Ovary (tissue), 3 donors: ENCODE results near the gene STRIP1.

Experiments
- CTCF ChIP-seq, 3 donors: fragments of 450-650 bp in 2 of 3; fragments of 200-600 bp in 1 of 3; IDR thresholded peaks; one replicate each; pipeline versions ENCODE4 v1.5.1 to v1.8.0; 2016 to 2022; ENCODE audit warnings: antibody characterized with exemption in 3 of 3, mild to moderate bottlenecking in 1 of 3
- POLR2A ChIP-seq: fragments of 450-650 bp; IDR thresholded peaks from one replicate; pipeline ENCODE4 v1.6.1; 2017; ENCODE audit warnings: antibody characterized with exemption, mild to moderate bottlenecking, moderate library complexity
- donor health status: DM: no; HTN: no; CAD: no.

- TF ChIP-seq CTCF (IDR thresholded peaks at IDR 0.05) (no peak), POLR2A (no peak)
These were observed 64.0 kb downstream of the STRIP1 start for GRCh38 chr1:110098222-110099026.
